ENCODE data around the gene CTAGE9. TPM values are rescaled to one million over a fixed set of nuclear protein-coding genes. Genes with fewer than 3 reads are reported as not detected.
"Not testable (repeated sequence)": the region's sequence is repeated elsewhere in the genome, so short reads cannot be mapped to it uniquely, and the experiment has no call there.

Gene CTAGE9
- not detected for total RNA-seq
- long read RNA-seq: 0 reads

- DNase-seq; H3K27me3 ChIP-seq; H3K27ac ChIP-seq; intact Hi-C loops (cut with DNase I); H3K4me1 ChIP-seq; H3K4me3 ChIP-seq; H3K9me3 ChIP-seq; H3K36me3 ChIP-seq; ATAC-seq: not testable (repeated sequence)
- WGBS (ENCODE audit: insufficient coverage, low coverage, low lambda C conversion rate, missing lambda C conversion rate): 100% methylated on average over 3 of the region's 18 CpGs
Measured at GRCh38 chr6:131710917-131711316, at the start of gene CTAGE9. TSS of gene CTAGE9 (minus strand) at chr6:131711017. CDS start at chr6:131711017, 0 bp downstream.

DNA sequence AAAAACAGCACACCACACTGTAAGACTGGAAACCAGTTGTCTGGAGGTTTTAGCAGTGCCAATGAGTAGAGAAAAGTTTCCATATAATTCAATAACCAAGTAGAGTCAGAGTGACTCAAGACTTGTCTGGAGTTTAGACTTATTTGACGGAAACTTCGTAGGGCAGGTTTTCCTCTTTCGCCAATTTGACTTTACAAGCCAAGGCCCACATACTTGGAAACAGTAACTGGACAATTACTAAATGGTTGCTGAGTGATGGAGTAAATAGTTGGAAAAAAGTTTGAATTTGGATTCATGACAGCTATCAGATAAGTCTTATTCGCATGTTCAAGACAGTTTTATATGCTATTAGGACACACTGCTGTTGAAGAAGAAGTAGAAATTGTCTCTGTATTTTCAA is 48.1 kb upstream of the CTAGE9 start:
- intact Hi-C loops (cut with DNase I): no loop called here
- no peak overlapping the region for H3K27ac ChIP-seq
- no peak for ATAC-seq

DNA sequence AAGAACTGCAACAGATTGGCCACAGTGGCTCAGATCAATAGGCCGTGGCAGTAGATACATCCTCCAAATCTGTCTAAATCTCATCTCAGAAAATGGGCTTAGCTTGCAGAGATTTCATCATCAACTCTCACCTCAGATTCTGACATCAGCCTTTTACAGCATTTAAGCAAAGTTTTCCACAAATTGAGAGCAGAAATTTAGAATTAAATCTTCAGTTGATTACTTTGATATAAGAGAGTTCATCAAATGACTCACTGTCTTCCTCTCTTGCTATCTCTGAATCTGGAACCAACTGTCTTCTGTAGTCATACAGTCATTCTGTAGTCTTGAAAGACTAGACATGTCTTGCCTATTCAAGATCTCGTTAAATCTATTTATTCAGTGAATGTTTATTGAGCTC is 45.2 kb upstream of the CTAGE9 start:
- Histone ChIP-seq H3K9me3 (no peaks in the 10 kb centered on the region), H3K4me3 (no peak overlapping the region), H3K4me1 (no peaks in the 10 kb centered on the region), H3K27ac (no peak overlapping the region), H3K27me3 (no peaks in the 10 kb centered on the region), H3K36me3 (no peaks in the 10 kb centered on the region)
- 64% methylated on average over 2 of the region's 2 CpGs for WGBS (ENCODE audit: insufficient coverage, low coverage, low lambda C conversion rate, missing lambda C conversion rate)
- intact Hi-C loops (cut with DNase I): no loop called here
- no peak for TF ChIP-seq CTCF (IDR thresholded peaks at IDR 0.05)
- ATAC-seq (no peak), DNase-seq (no peak)

More for the DNA sequence above, 48.1 kb upstream of the CTAGE9 start:
- H3K27me3 ChIP-seq: no peaks in the 10 kb centered on the region
- H3K9me3 ChIP-seq: no peaks in the 10 kb centered on the region
- DNase-seq: no peak
- no peak overlapping the region for H3K4me3 ChIP-seq
- H3K4me1 ChIP-seq: no peaks in the 10 kb centered on the region
- H3K36me3 ChIP-seq: no peaks in the 10 kb centered on the region
- 85% methylated on average over 4 of the region's 4 CpGs for WGBS (ENCODE audit: insufficient coverage, low coverage, low lambda C conversion rate, missing lambda C conversion rate)
- TF ChIP-seq CTCF (IDR thresholded peaks at IDR 0.05): no peak
- no peak for TF ChIP-seq POLR2A (IDR thresholded peaks at IDR 0.05)

DNA sequence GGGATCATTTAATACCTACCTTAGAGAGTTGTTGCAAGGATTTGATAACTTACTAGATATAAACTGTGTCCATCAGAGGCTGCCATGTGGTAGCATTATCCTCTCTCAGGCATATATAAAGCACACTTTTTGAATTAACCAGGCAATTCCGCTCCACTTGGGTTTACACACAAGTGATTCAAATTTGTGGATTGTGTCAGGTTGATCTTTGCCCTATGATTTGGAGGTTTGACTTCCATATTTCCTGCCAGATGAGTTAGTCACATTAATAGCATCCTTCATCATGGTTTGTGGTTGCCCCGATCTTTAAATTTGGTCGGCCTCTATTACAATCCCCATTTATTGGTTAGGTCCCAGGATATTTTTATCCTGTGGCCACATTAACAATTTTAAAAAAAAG is 44.8 kb upstream of the CTAGE9 start:
- Histone ChIP-seq H3K27ac (no peak overlapping the region), H3K4me3 (no peak overlapping the region), H3K9me3 (no peaks in the 10 kb centered on the region), H3K36me3 (no peaks in the 10 kb centered on the region), H3K4me1 (no peaks in the 10 kb centered on the region), H3K27me3 (no peaks in the 10 kb centered on the region)
- 71% methylated on average over 3 of the region's 3 CpGs for WGBS (ENCODE audit: insufficient coverage, low coverage, low lambda C conversion rate, missing lambda C conversion rate)
- DNase-seq (no peak), ATAC-seq (no peak)
- intact Hi-C loops (cut with DNase I): no loop called here
- TF ChIP-seq POLR2A (IDR thresholded peaks at IDR 0.05) (no peak), CTCF (IDR thresholded peaks at IDR 0.05) (no peak)

GRCh38 chr6:131754715-131755567 is 44.1 kb upstream of the CTAGE9 start:
- no peak for DNase-seq
- H3K4me3 ChIP-seq: no peak overlapping the region
- no peaks in the 10 kb centered on the region for H3K36me3 ChIP-seq
- H3K27ac ChIP-seq: no peak overlapping the region
- TF ChIP-seq CTCF (IDR thresholded peaks at IDR 0.05): no peak
- no peak for TF ChIP-seq POLR2A (IDR thresholded peaks at IDR 0.05)
- no peaks in the 10 kb centered on the region for H3K4me1 ChIP-seq
- no peak for ATAC-seq
- intact Hi-C loops (cut with DNase I): no loop called here
- H3K27me3 ChIP-seq: no peaks in the 10 kb centered on the region
- 52% methylated on average over 9 of the region's 9 CpGs for WGBS (ENCODE audit: insufficient coverage, low coverage, low lambda C conversion rate, missing lambda C conversion rate)
- no peaks in the 10 kb centered on the region for H3K9me3 ChIP-seq
